GM18951 (cell line): ENCODE data around the gene HFE.
"Not testable (repeated sequence)": the region's sequence is repeated elsewhere in the genome, so short reads cannot be mapped to it uniquely, and the experiment has no call there.

Experiments used
- POLR2A ChIP-seq: IDR thresholded peaks from 4 replicates; pipeline ENCODE4 v1.6.1; 2011; ENCODE audit warnings: mild to moderate bottlenecking; ENCODE audit not compliant: insufficient read length, insufficient read depth; ENCODE audit errors: extremely low read depth
- in situ Hi-C: fragments of 300-500 bp; cut with MboI; formaldehyde crosslinking; loops from one replicate; pipeline ENCODE4 v1.12.0; 2022; ENCODE audit warnings: low sequenced_read_pairs, mixed read lengths, inconsistent platforms; ENCODE audit not compliant: unreplicated experiment

HFE gene

GRCh38 chr6:26087284-26088115 is at the start of gene HFE:
Gene HFE (plus strand): TSS chr6:26087429. CDS start chr6:26087441, 12 bp downstream.
- in situ Hi-C loops, result no loop called here
- TF ChIP-seq POLR2A, result no peak

- in situ Hi-C loops, result loop anchor here (25.0 kb wide), 1 partner anchor 1095 kb away; a partner anchor contains a TSS
- no peak for TF ChIP-seq POLR2A
Measured at GRCh38 chr6:26041946-26042345, 45.3 kb upstream of the HFE start.

- peak; percentile 89 for TF ChIP-seq POLR2A
- in situ Hi-C loops, result loop anchor here (25.0 kb wide), 1 partner anchor 1094 kb away; a partner anchor contains a TSS
Measured at GRCh38 chr6:26043384-26044139, 43.7 kb upstream of the HFE start.

- peak; percentile 77 for TF ChIP-seq POLR2A
- in situ Hi-C loops, result loop anchor here (25.0 kb wide), 1 partner anchor 1093 kb away; a partner anchor contains a TSS
Measured at GRCh38 chr6:26044140-26045064, 42.8 kb upstream of the HFE start.

GRCh38 chr6:26045065-26045927 is 41.9 kb upstream of the HFE start:
- peak; percentile 100 for TF ChIP-seq POLR2A
- in situ Hi-C loops, result loop anchor here (25.0 kb wide), 1 partner anchor 1092 kb away; a partner anchor contains a TSS

GRCh38 chr6:26045928-26046368 is 41.3 kb upstream of the HFE start:
- in situ Hi-C loops, result loop anchor here (25.0 kb wide), 1 partner anchor 1091 kb away; a partner anchor contains a TSS

GRCh38 chr6:26047329-26047728 is 39.9 kb upstream of the HFE start:
- in situ Hi-C loops, result loop anchor here (25.0 kb wide), 1 partner anchor 1090 kb away; a partner anchor contains a TSS

More at GRCh38 chr6:26045928-26046368, 41.3 kb upstream of the HFE start:
- no peak for TF ChIP-seq POLR2A

GRCh38 chr6:26048590-26048989 is 38.6 kb upstream of the HFE start:
- in situ Hi-C loops, result loop anchor here (25.0 kb wide), 1 partner anchor 1089 kb away; a partner anchor contains a TSS
- TF ChIP-seq POLR2A, result no peak

GRCh38 chr6:26051665-26052310 is 35.4 kb upstream of the HFE start:
- in situ Hi-C loops, result no loop called here
- TF ChIP-seq POLR2A, result no peak

GRCh38 chr6:26052762-26053250 is 34.4 kb upstream of the HFE start:
- in situ Hi-C loops, result not testable (repeated sequence)
